ENCODE results near the gene ANKRD55.
A peak's percentile ranks its signal among the peaks of the same experiment; 100 is the strongest.
"Not testable (repeated sequence)": the region's sequence is repeated elsewhere in the genome, so short reads cannot be mapped to it uniquely, and the experiment has no call there.

The ANKRD55 gene

DNA sequence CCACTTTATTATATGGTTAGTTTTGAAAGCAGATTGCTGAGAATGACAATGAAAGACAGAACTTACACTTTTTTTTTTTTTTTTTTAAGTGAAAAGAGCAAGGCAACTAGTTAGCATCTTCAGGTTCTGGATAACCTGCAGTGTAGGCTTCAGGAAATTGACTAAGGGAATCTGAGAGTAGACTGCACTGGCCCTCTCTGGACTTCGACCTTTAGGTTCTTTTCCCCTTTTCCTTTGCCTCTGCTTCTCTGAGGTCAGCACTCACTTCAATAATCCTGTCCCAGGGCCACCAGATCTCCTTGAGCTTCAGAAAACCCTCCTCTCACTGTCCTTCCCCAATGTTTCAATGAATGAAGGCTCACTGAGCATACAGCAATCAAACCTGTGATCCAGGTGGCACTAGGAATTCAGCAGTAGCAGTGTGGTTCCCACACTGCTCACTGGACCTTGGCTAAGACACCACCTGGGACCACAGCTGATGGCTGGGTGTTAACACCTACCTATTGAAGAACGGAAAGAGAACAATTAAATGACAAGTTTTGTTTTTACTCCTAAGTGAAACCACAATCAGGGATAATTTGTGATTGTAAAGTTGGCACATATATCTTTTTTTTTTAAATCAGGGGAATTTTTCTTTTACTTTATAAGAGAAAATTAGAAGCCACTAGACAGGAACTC is 152.6 kb downstream of the ANKRD55 start:
- H3K27ac ChIP-seq (ENCODE audit: low read depth, low read length), result no peak overlapping the region
- peaks cover 3% of the 10 kb centered on the region for H3K4me1 ChIP-seq (ENCODE audit: insufficient read depth, low read length)
- no peak overlapping the region for H3K4me3 ChIP-seq (ENCODE audit: low read depth in 1 of 2, low read length in 2 of 2)
- H3K27me3 ChIP-seq (ENCODE audit: control insufficient read depth in 1 of 2, insufficient read depth in 2 of 2, low read length in 2 of 2), result no peaks in the 10 kb centered on the region
- H3K9me3 ChIP-seq (ENCODE audit: low read length), result no peaks in the 10 kb centered on the region
- no peaks in the 10 kb centered on the region for H3K36me3 ChIP-seq (ENCODE audit: insufficient read depth, low read length)
- no peak overlapping the region for H3K9ac ChIP-seq (ENCODE audit: low read length)

- not testable (repeated sequence) for H3K27ac ChIP-seq (ENCODE audit: low read depth, low read length); H3K4me3 ChIP-seq (ENCODE audit: low read depth in 1 of 2, low read length in 2 of 2); H3K9me3 ChIP-seq (ENCODE audit: low read length); H3K36me3 ChIP-seq (ENCODE audit: insufficient read depth, low read length); H3K9ac ChIP-seq (ENCODE audit: low read length); H3K27me3 ChIP-seq (ENCODE audit: control insufficient read depth in 1 of 2, insufficient read depth in 2 of 2, low read length in 2 of 2); H3K4me1 ChIP-seq (ENCODE audit: insufficient read depth, low read length)
These were observed 154.0 kb downstream of the ANKRD55 start for GRCh38 chr5:56079157-56079500.

- no peak overlapping the region for H3K9ac ChIP-seq (ENCODE audit: low read length)
- H3K27me3 ChIP-seq (ENCODE audit: control insufficient read depth in 1 of 2, insufficient read depth in 2 of 2, low read length in 2 of 2), result no peaks in the 10 kb centered on the region
- H3K4me3 ChIP-seq (ENCODE audit: low read depth in 1 of 2, low read length in 2 of 2), result no peak overlapping the region
- peaks cover 3% of the 10 kb centered on the region for H3K4me1 ChIP-seq (ENCODE audit: insufficient read depth, low read length)
- no peaks in the 10 kb centered on the region for H3K9me3 ChIP-seq (ENCODE audit: low read length)
- no peak overlapping the region for H3K27ac ChIP-seq (ENCODE audit: low read depth, low read length)
- H3K36me3 ChIP-seq (ENCODE audit: insufficient read depth, low read length), result no peaks in the 10 kb centered on the region
These were observed 154.6 kb downstream of the ANKRD55 start for GRCh38 chr5:56078278-56079156.

- Histone ChIP-seq H3K36me3 (ENCODE audit: insufficient read depth, low read length) (no peaks in the 10 kb centered on the region), H3K9me3 (ENCODE audit: low read length) (no peaks in the 10 kb centered on the region), H3K4me3 (ENCODE audit: low read depth in 1 of 2, low read length in 2 of 2) (no peak overlapping the region), H3K9ac (ENCODE audit: low read length) (no peak overlapping the region), H3K27me3 (ENCODE audit: control insufficient read depth in 1 of 2, insufficient read depth in 2 of 2, low read length in 2 of 2) (no peaks in the 10 kb centered on the region), H3K27ac (ENCODE audit: low read depth, low read length) (no peak overlapping the region), H3K4me1 (ENCODE audit: insufficient read depth, low read length) (peaks cover 3% of the 10 kb centered on the region)
These were observed 155.3 kb downstream of the ANKRD55 start for GRCh38 chr5:56077796-56078233.

GRCh38 chr5:56076486-56076885 is 156.6 kb downstream of the ANKRD55 start:
- Histone ChIP-seq H3K9ac (ENCODE audit: low read length) (no peak overlapping the region), H3K27ac (ENCODE audit: low read depth, low read length) (no peak overlapping the region), H3K9me3 (ENCODE audit: low read length) (no peaks in the 10 kb centered on the region), H3K27me3 (ENCODE audit: control insufficient read depth in 1 of 2, insufficient read depth in 2 of 2, low read length in 2 of 2) (no peaks in the 10 kb centered on the region), H3K4me3 (ENCODE audit: low read depth in 1 of 2, low read length in 2 of 2) (no peak overlapping the region), H3K4me1 (ENCODE audit: insufficient read depth, low read length) (peaks cover 3% of the 10 kb centered on the region), H3K36me3 (ENCODE audit: insufficient read depth, low read length) (no peaks in the 10 kb centered on the region)

DNA sequence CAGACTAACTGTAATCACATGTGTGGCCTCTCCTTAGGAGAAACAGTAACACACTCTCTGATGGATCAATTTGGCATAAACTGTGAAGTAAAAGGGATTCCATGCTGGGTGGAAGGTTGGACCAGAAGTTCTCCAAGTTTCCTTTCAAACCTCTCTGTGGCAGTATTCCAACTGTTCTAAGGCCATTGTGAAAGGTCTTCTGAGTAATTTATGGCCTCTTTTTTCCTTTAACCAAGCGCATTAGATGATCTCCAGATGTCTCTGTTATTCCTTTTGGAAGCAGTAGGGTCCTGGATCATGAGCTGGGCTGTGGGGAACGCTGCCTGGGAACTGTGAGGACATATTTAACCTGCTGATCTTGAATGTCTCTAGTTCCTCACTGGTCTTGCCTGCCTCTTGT is 157.8 kb downstream of the ANKRD55 start:
- no peak overlapping the region for H3K4me3 ChIP-seq (ENCODE audit: low read depth in 1 of 2, low read length in 2 of 2)
- H3K27me3 ChIP-seq (ENCODE audit: control insufficient read depth in 1 of 2, insufficient read depth in 2 of 2, low read length in 2 of 2), result no peaks in the 10 kb centered on the region
- no peaks in the 10 kb centered on the region for H3K9me3 ChIP-seq (ENCODE audit: low read length)
- no peak overlapping the region for H3K27ac ChIP-seq (ENCODE audit: low read depth, low read length)
- H3K4me1 ChIP-seq (ENCODE audit: insufficient read depth, low read length), result peaks cover 3% of the 10 kb centered on the region
- no peak overlapping the region for H3K9ac ChIP-seq (ENCODE audit: low read length)
- no peaks in the 10 kb centered on the region for H3K36me3 ChIP-seq (ENCODE audit: insufficient read depth, low read length)

GRCh38 chr5:56072863-56073766 is 160.0 kb downstream of the ANKRD55 start:
- Histone ChIP-seq H3K4me1 (ENCODE audit: insufficient read depth, low read length) (no peaks in the 10 kb centered on the region), H3K9ac (ENCODE audit: low read length) (no peak overlapping the region), H3K9me3 (ENCODE audit: low read length) (no peaks in the 10 kb centered on the region), H3K27ac (ENCODE audit: low read depth, low read length) (no peak overlapping the region), H3K4me3 (ENCODE audit: low read depth in 1 of 2, low read length in 2 of 2) (no peak overlapping the region), H3K36me3 (ENCODE audit: insufficient read depth, low read length) (no peaks in the 10 kb centered on the region), H3K27me3 (ENCODE audit: control insufficient read depth in 1 of 2, insufficient read depth in 2 of 2, low read length in 2 of 2) (no peaks in the 10 kb centered on the region)

DNA sequence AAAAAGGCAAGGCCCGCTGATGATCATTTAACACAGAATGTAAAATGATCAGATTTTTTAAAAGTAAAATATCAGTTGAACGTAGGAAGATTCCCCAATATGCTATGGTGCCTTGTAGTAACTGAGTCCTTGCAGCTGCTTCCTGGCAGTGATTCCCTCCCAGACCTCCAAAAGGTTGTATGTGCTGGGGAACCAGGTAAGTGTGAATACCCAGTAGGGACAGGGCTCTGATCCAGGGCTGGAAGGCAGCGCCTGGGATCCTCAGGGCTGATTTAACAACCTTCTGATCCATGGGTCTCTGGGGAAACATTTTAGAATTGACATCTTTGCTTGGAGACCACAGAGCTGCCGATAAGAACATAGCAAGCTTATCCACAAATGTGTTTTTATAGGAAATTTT is 161.7 kb downstream of the ANKRD55 start:
- Histone ChIP-seq H3K9me3 (ENCODE audit: low read length) (no peaks in the 10 kb centered on the region), H3K4me3 (ENCODE audit: low read depth in 1 of 2, low read length in 2 of 2) (no peak overlapping the region), H3K27me3 (ENCODE audit: control insufficient read depth in 1 of 2, insufficient read depth in 2 of 2, low read length in 2 of 2) (no peaks in the 10 kb centered on the region), H3K4me1 (ENCODE audit: insufficient read depth, low read length) (no peaks in the 10 kb centered on the region), H3K36me3 (ENCODE audit: insufficient read depth, low read length) (no peaks in the 10 kb centered on the region), H3K9ac (ENCODE audit: low read length) (no peak overlapping the region), H3K27ac (ENCODE audit: low read depth, low read length) (peak overlapping the region; percentile 34)

DNA sequence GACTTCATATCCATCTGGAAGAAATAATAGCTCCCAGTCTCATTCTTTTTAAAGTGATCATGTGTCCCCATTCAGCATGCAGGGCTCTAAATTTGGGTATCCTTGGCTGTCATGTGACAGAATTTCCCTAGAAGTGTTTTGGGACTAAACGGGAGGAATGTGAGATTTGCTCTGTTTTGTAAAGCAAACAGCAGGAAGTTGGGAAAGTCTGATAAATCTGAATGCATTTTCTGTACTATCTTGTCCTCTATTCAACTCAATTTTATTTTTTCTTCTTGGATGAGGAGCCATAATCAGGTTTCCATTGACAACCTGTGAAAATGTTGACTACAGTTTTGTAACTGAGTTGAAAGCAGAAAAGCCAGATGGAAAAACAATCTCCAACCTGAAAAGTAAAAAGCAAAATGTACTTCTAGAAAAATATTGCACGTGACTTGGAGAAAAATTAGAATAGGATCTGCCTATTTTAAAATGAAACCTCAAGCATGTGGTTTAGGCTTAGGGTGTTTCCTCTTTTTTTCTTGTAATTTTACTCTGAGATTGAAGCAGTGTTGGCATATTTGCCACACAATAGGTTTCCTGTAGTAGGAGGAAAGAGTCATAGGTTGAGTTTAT is 162.2 kb downstream of the ANKRD55 start:
- Histone ChIP-seq H3K27me3 (ENCODE audit: control insufficient read depth in 1 of 2, insufficient read depth in 2 of 2, low read length in 2 of 2) (no peaks in the 10 kb centered on the region), H3K27ac (ENCODE audit: low read depth, low read length) (peak overlapping the region; percentile 34), H3K36me3 (ENCODE audit: insufficient read depth, low read length) (no peaks in the 10 kb centered on the region), H3K4me3 (ENCODE audit: low read depth in 1 of 2, low read length in 2 of 2) (no peak overlapping the region), H3K4me1 (ENCODE audit: insufficient read depth, low read length) (no peaks in the 10 kb centered on the region), H3K9me3 (ENCODE audit: low read length) (no peaks in the 10 kb centered on the region), H3K9ac (ENCODE audit: low read length) (no peak overlapping the region)

- no peaks in the 10 kb centered on the region for H3K4me1 ChIP-seq (ENCODE audit: insufficient read depth, low read length)
- H3K27ac ChIP-seq (ENCODE audit: low read depth, low read length), result no peak overlapping the region
- H3K9me3 ChIP-seq (ENCODE audit: low read length), result no peaks in the 10 kb centered on the region
- H3K36me3 ChIP-seq (ENCODE audit: insufficient read depth, low read length), result no peaks in the 10 kb centered on the region
- H3K27me3 ChIP-seq (ENCODE audit: control insufficient read depth in 1 of 2, insufficient read depth in 2 of 2, low read length in 2 of 2), result no peaks in the 10 kb centered on the region
- H3K9ac ChIP-seq (ENCODE audit: low read length), result no peak overlapping the region
- no peak overlapping the region for H3K4me3 ChIP-seq (ENCODE audit: low read depth in 1 of 2, low read length in 2 of 2)
These were observed 163.4 kb downstream of the ANKRD55 start for GRCh38 chr5:56069652-56070226.

All from muscle layer of colon (tissue), 2 donors.